Type B pancreatic cell (in vitro differentiated cells): ENCODE measurements around the gene FAF1. TPM values are rescaled to one million over a fixed set of nuclear protein-coding genes. Genes with fewer than 3 reads are reported as not detected.

Experiments
- DNase-seq: peaks from one replicate; pipeline ENCODE4 v3.0.0; 2021; ENCODE audit warnings: mixed read lengths; ENCODE audit not compliant: unreplicated experiment; ENCODE audit errors: extremely low spot score
- H3K27ac Mint-ChIP-seq: 2 replicates; pipeline ENCODE4 v1.8.0; 2021; ENCODE audit warnings: mild to moderate bottlenecking, mixed read lengths
- H3K27me3 Mint-ChIP-seq: 2 replicates; pipeline ENCODE4 v1.8.0; 2021; ENCODE audit warnings: mixed read lengths
- H3K36me3 Mint-ChIP-seq: 2 replicates; pipeline ENCODE4 v1.8.0; 2021; ENCODE audit warnings: mixed read lengths
- H3K4me1 Mint-ChIP-seq: one replicate; pipeline ENCODE4 v1.8.0; 2021; ENCODE audit warnings: mixed read lengths; ENCODE audit not compliant: unreplicated experiment
- H3K4me3 Mint-ChIP-seq: 2 replicates; pipeline ENCODE4 v1.8.0; 2021; ENCODE audit warnings: mild to moderate bottlenecking, mixed read lengths
- H3K9me3 Mint-ChIP-seq: 2 replicates; pipeline ENCODE4 v1.8.0; 2021; ENCODE audit warnings: mixed read lengths
- total RNA-seq: library from RNA; stranded (reverse); gene quantifications from 2 replicates; pipeline ENCODE4 v1.2.1, GENCODE V29; 2021; ENCODE audit warnings: low replicate concordance
- TF ChIP-seq, protein P1 (sequence below): fragments of 200-600 bp; sonication (generic); conservative IDR thresholded peaks from 2 replicates; pipeline ENCODE4 v1.5.0; 2021; ENCODE audit warnings: antibody characterized with exemption, mild to moderate bottlenecking

The FAF1 gene
- total RNA-seq, 1 donor from 2014 or later = 49.9 TPM

DNA sequence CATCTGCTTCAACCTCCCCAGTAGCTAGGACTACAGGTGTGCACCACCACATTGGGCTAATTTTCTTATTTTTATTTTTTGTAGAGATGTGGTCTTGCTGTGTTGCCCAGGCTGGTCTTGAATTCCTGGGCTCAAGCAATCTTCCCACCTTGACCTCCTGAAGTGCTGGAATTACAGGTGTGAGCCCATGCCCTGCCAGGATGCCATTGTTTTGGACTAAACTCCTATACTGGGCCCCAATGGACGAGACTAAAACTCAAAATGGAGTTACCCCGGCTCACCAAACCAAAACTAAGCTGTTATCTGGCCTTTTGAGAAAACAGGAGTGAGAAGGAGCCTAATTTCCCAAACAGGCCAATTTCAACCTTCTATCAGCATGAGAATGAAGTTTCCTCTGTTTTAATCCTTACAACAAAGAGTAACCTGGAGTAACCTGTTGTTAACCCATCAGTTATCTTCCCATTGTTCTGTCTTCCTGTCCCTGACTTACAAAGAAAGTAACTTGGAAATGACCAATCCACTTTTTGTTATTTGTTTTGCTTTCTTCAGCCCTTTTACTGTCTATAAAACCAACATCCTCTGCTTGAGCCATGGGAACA is 566.4 kb downstream of the FAF1 start:
- H3K4me1 Mint-ChIP-seq = no peaks in the 10 kb centered on the region
- TF ChIP-seq, protein P1, sequence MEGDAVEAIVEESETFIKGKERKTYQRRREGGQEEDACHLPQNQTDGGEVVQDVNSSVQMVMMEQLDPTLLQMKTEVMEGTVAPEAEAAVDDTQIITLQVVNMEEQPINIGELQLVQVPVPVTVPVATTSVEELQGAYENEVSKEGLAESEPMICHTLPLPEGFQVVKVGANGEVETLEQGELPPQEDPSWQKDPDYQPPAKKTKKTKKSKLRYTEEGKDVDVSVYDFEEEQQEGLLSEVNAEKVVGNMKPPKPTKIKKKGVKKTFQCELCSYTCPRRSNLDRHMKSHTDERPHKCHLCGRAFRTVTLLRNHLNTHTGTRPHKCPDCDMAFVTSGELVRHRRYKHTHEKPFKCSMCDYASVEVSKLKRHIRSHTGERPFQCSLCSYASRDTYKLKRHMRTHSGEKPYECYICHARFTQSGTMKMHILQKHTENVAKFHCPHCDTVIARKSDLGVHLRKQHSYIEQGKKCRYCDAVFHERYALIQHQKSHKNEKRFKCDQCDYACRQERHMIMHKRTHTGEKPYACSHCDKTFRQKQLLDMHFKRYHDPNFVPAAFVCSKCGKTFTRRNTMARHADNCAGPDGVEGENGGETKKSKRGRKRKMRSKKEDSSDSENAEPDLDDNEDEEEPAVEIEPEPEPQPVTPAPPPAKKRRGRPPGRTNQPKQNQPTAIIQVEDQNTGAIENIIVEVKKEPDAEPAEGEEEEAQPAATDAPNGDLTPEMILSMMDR = no peak
- H3K4me3 Mint-ChIP-seq = no peak overlapping the region
- no peaks in the 10 kb centered on the region for H3K36me3 Mint-ChIP-seq
- DNase-seq = no peak
- peaks cover 4% of the 10 kb centered on the region for H3K9me3 Mint-ChIP-seq
- no peak overlapping the region for H3K27ac Mint-ChIP-seq
- peaks cover 23% of the 10 kb centered on the region for H3K27me3 Mint-ChIP-seq

Other genes with a start within 250 kb of the FAF1 start
- 1.5 and 2.4 TPM in 2 replicates for gene CDKN2C, start 10.0 kb upstream of the FAF1 start, total RNA-seq
- not detected in 2 replicates for gene C1orf185, start 142.0 kb upstream of the FAF1 start, total RNA-seq